GM23338 (cell line): Measurements from ENCODE around the gene VPS52. TPM values are rescaled to one million over a fixed set of nuclear protein-coding genes. Genes with fewer than 3 reads are reported as not detected.

Experiments used
- ATAC-seq: fragments of 200-7000 bp; cut with Tn5 transposase; 3 replicates; pipeline ENCODE4 v1.9.1; 2020
- DNase-seq: peaks from one replicate; pipeline ENCODE4 v3.0.0-alpha.2; 2015; ENCODE audit warnings: low spot score
- H2AFZ ChIP-seq: fragments of 200-600 bp; sonication (generic); 2 replicates; pipeline ENCODE4 v1.8.0; 2016; ENCODE audit warnings: antibody characterized with exemption, mild to moderate bottlenecking, moderate library complexity
- H3F3A ChIP-seq: fragments of 200-600 bp; sonication (generic); replicated peaks from 2 replicates; pipeline ENCODE4 v1.8.0; 2017; ENCODE audit warnings: antibody characterized with exemption, mixed run types, low read depth
- H3K27ac ChIP-seq: fragments of 200-600 bp; sonication (generic); 2 replicates; pipeline ENCODE4 v1.6.1; 2016; ENCODE audit warnings: low read depth
- H3K27me3 ChIP-seq: fragments of 200-600 bp; sonication (generic); 2 replicates; pipeline ENCODE4 v1.8.0; 2016; ENCODE audit warnings: mild to moderate bottlenecking, mixed run types, moderate library complexity; ENCODE audit not compliant: insufficient read depth
- H3K36me3 ChIP-seq: fragments of 200-600 bp; sonication (generic); 2 replicates; pipeline ENCODE4 v1.8.0; 2016; ENCODE audit warnings: mild to moderate bottlenecking; ENCODE audit not compliant: insufficient read depth
- H3K4me1 ChIP-seq: fragments of 200-600 bp; sonication (generic); 2 replicates; pipeline ENCODE4 v1.8.0; 2016; ENCODE audit warnings: mild to moderate bottlenecking, moderate library complexity; ENCODE audit not compliant: insufficient read depth
- H3K4me2 ChIP-seq: fragments of 200-600 bp; sonication (generic); 2 replicates; pipeline ENCODE4 v1.7.1; 2017; ENCODE audit warnings: mixed run types
- H3K4me3 ChIP-seq: fragments of 200-600 bp; sonication (generic); 2 replicates; pipeline ENCODE4 v1.6.1; 2016; ENCODE audit warnings: mixed run types
- H3K79me2 ChIP-seq: fragments of 200-600 bp; sonication (generic); replicated peaks from 2 replicates; pipeline ENCODE4 v1.8.0; 2017; ENCODE audit warnings: mild to moderate bottlenecking; ENCODE audit not compliant: insufficient read depth
- H3K9me2 ChIP-seq: fragments of 200-600 bp; sonication (generic); 2 replicates; pipeline ENCODE4 v1.8.0; 2017; ENCODE audit not compliant: insufficient read depth
- H4K20me1 ChIP-seq: fragments of 200-600 bp; sonication (generic); replicated peaks from 2 replicates; pipeline ENCODE4 v1.8.0; 2017; ENCODE audit warnings: mild to moderate bottlenecking; ENCODE audit not compliant: insufficient read depth
- H3K27ac Mint-ChIP-seq: 2 replicates; pipeline ENCODE4 v1.8.0; 2020; ENCODE audit warnings: inconsistent platforms, mild to moderate bottlenecking, moderate library complexity, mixed read lengths
- H3K27me3 Mint-ChIP-seq: 3 replicates; pipeline ENCODE4 v1.8.0; 2022; ENCODE audit warnings: low read depth, mild to moderate bottlenecking, moderate library complexity, mixed read lengths, inconsistent platforms; ENCODE audit not compliant: insufficient read depth, poor library complexity
- H3K36me3 Mint-ChIP-seq: 3 replicates; pipeline ENCODE4 v1.8.0; 2021; ENCODE audit warnings: low read depth, mild to moderate bottlenecking, inconsistent platforms, moderate library complexity, mixed read lengths
- H3K4me1 Mint-ChIP-seq: 3 replicates; pipeline ENCODE4 v1.8.0; 2020; ENCODE audit warnings: mild to moderate bottlenecking, inconsistent platforms, mixed read lengths
- H3K4me3 Mint-ChIP-seq: 3 replicates; pipeline ENCODE4 v1.8.0; 2021; ENCODE audit warnings: moderate library complexity, mild to moderate bottlenecking, inconsistent platforms, mixed read lengths
- H3K9me3 Mint-ChIP-seq: 3 replicates; pipeline ENCODE4 v1.8.0; 2020; ENCODE audit warnings: moderate library complexity, mild to moderate bottlenecking, inconsistent platforms, mixed read lengths
- CREB1 ChIP-seq: fragments of 250-450 bp; sonication (Bioruptor Pico); IDR thresholded peaks from 2 replicates; pipeline ENCODE4 v1.5.0; 2020; ENCODE audit warnings: low read depth, mild to moderate bottlenecking, moderate library complexity
- CTCF ChIP-seq, 2 experiments: fragments of 200-600 bp in 1 of 2; sonication (generic) in 1 of 2; conservative IDR thresholded peaks; 2 replicates each; pipeline versions ENCODE4 v1.5.1 to v1.6.1; 2016 to 2017; ENCODE audit warnings: antibody characterized with exemption in 2 of 2, low read depth in 2 of 2, mild to moderate bottlenecking in 2 of 2, moderate library complexity in 1 of 2
- EZH2 ChIP-seq: fragments of 200-600 bp; sonication (generic); IDR thresholded peaks from one replicate; pipeline ENCODE4 v1.8.0; 2017; ENCODE audit warnings: antibody characterized with exemption, mild to moderate bottlenecking, low read depth; ENCODE audit not compliant: unreplicated experiment
- EZH2phosphoT487 ChIP-seq: fragments of 200-600 bp; sonication (generic); IDR thresholded peaks from one replicate; pipeline ENCODE4 v1.8.1; 2018; ENCODE audit warnings: antibody characterized with exemption; ENCODE audit not compliant: unreplicated experiment
- JUNB ChIP-seq: IDR thresholded peaks from one replicate; pipeline ENCODE4 v1.6.1; 2016; ENCODE audit warnings: antibody characterized with exemption; ENCODE audit not compliant: unreplicated experiment
- NANOG ChIP-seq: IDR thresholded peaks from 2 replicates; pipeline ENCODE4 v1.6.1; 2016; ENCODE audit warnings: antibody characterized with exemption, borderline replicate concordance
- REST ChIP-seq: IDR thresholded peaks from one replicate; pipeline ENCODE4 v1.6.1; 2018; ENCODE audit warnings: antibody characterized with exemption; ENCODE audit not compliant: unreplicated experiment
- STAT1 ChIP-seq: IDR thresholded peaks from one replicate; pipeline ENCODE4 v1.6.1; 2016; ENCODE audit warnings: antibody characterized with exemption; ENCODE audit not compliant: unreplicated experiment
- ZNF114 ChIP-seq: fragments of 250-450 bp; sonication (Bioruptor Pico); IDR thresholded peaks from 2 replicates; pipeline ENCODE4 v1.5.0; 2020; ENCODE audit warnings: mild to moderate bottlenecking, moderate library complexity
- ZNF331 ChIP-seq: fragments of 250-450 bp; sonication (Bioruptor Pico); IDR thresholded peaks from 2 replicates; pipeline ENCODE4 v1.5.0; 2020; ENCODE audit warnings: low read depth, mild to moderate bottlenecking, moderate library complexity
- ZNF462 ChIP-seq: fragments of 250-450 bp; sonication (Bioruptor Pico); IDR thresholded peaks from 2 replicates; pipeline ENCODE4 v1.5.0; 2020; ENCODE audit warnings: mild to moderate bottlenecking, moderate library complexity
- polyA plus RNA-seq: library from polyadenylated mRNA; unstranded; fragments of >200 nt; fragmentation: Nextera tagmentation; extraction: Ambion mirVana; gene quantifications from 2 replicates; pipeline ENCODE4 v1.2.1, GENCODE V29; 2016
- total RNA-seq: library from RNA; depleted of rRNA; stranded (reverse); fragments of >200 nt; shearing (Covaris generic); gene quantifications from 2 replicates; pipeline ENCODE4 v1.2.3, GENCODE V29; 2014

VPS52 gene
- total and polyA plus RNA-seq, 2 experiments from 2014 or later: 27.9 to 31.1 TPM

- Histone ChIP-seq H3K27me3 (no peaks in the 10 kb centered on the region), H3K4me2 (peak overlapping the region; percentile 97), H3F3A (0 out of 2 replicates have a peak, but pooled peaks cover 9% of the 10 kb centered on the region), H3K4me1 (peaks cover 13% of the 10 kb centered on the region), H3K4me3 (peak overlapping the region; percentile 68), H3K79me2 (peaks cover 32% of the 10 kb centered on the region), H3K27ac (no peak overlapping the region), H3K36me3 (peaks cover 18% of the 10 kb centered on the region), H4K20me1 (peaks cover 8% of the 10 kb centered on the region), H3K9me2 (no peaks in the 10 kb centered on the region), H2AFZ (no peak overlapping the region)
- Mint-ChIP-seq H3K4me3 (peak overlapping the region; percentile 96), H3K36me3 (peaks cover 52% of the 10 kb centered on the region), H3K4me1 (peaks cover 17% of the 10 kb centered on the region), H3K27me3 (peaks cover 2% of the 10 kb centered on the region), H3K9me3 (no peaks in the 10 kb centered on the region), H3K27ac (peak overlapping the region; percentile 79)
- ATAC-seq: no peak
- TF ChIP-seq JUNB (no peak), ZNF462 (CRISPR knock-in tag) (no peak), STAT1 (no peak), CTCF (conservative IDR thresholded peaks at IDR 0.05; ENCODE audit: low read depth in 2 of 2) (no peak), EZH2 (no peak), EZH2phosphoT487 (no peak), NANOG (no peak), ZNF114 (CRISPR knock-in tag) (no peak), CREB1 (CRISPR knock-in tag) (no peak), REST (no peak), ZNF331 (CRISPR knock-in tag) (no peak)
- DNase-seq: no peak
Measured at GRCh38 chr6:33290459-33290858, 18.8 kb upstream of the VPS52 start.
